Psoas muscle (tissue), 8 donors: ENCODE data around the gene LCP2. TPM values are rescaled to one million over a fixed set of nuclear protein-coding genes. Genes with fewer than 3 reads are reported as not detected.

ENCODE experiments used
- ATAC-seq, 4 donors: fragments of 200-7000 bp; cut with Tn5 transposase; one replicate each; pipeline ENCODE4 v1.9.1; 2020; ENCODE audit warnings: moderate library complexity in 3 of 4, mild to moderate bottlenecking in 2 of 4
- DNase-seq, 2 donors: peaks; one replicate each; pipeline ENCODE4 v3.0.0-alpha.2; 2020
- H3K27ac ChIP-seq: fragments of 200-600 bp; one replicate; pipeline ENCODE4 v1.8.0; 2022
- H3K27me3 ChIP-seq, 3 donors: fragments of 200-600 bp in 1 of 3; one replicate each; pipeline versions ENCODE4 v1.6.1 to v1.8.0; 2013 to 2022; ENCODE audit warnings: low read length in 2 of 3, mild to moderate bottlenecking in 2 of 3, moderate library complexity in 1 of 3; ENCODE audit not compliant: insufficient read depth in 3 of 3
- H3K36me3 ChIP-seq, 2 donors: fragments of 200-600 bp in 1 of 2; one replicate each; pipeline versions ENCODE4 v1.6.1 to v1.8.0; 2013 to 2022; ENCODE audit warnings: low read depth in 1 of 2, mild to moderate bottlenecking in 1 of 2, moderate library complexity in 1 of 2; ENCODE audit not compliant: insufficient read depth in 1 of 2
- H3K4me1 ChIP-seq: fragments of 200-600 bp; one replicate; pipeline ENCODE4 v1.8.0; 2022
- H3K4me3 ChIP-seq: fragments of 200-600 bp; one replicate; pipeline ENCODE4 v1.8.0; 2022; ENCODE audit warnings: mild to moderate bottlenecking
- H3K9me3 ChIP-seq: fragments of 200-600 bp; one replicate; pipeline ENCODE4 v1.8.0; 2022
- WGBS, 3 donors: extraction: QIAGEN DNeasy Blood & Tissue Kit; methylation state at CpG; one replicate each; pipeline versions ENCODE4 v1.1.6 to v1.1.7; 2013; 5-methylcytosine and 5-hydroxymethylcytosine counted together
- intact Hi-C, 2 donors: fragments of 100-400 bp; cut with DNase I; formaldehyde crosslinking; loops; one replicate each; pipeline versions ENCODE4 v1.11.0 to v1.14.2; 2022
- polyA plus RNA-seq, 3 donors: library from polyadenylated mRNA; stranded (reverse); fragments of 200-250 nt; gene quantifications; one replicate each; pipeline ENCODE4 v1.2.3, GENCODE V29; 2013
- total RNA-seq, 4 donors: library from RNA; stranded (reverse); fragmentation: NEBNext Ultra II Directional in 2 of 4; extraction: Animal tissue kit (Norgen Biotek cat#: 25700) in 2 of 4; gene quantifications; one replicate each; pipeline versions ENCODE4 v1.2.1 to v1.2.4, GENCODE V29; 2021 to 2023
- TF ChIP-seq, protein P1 (sequence below): fragments of 200-600 bp; IDR thresholded peaks from one replicate; pipeline ENCODE4 v1.8.0; 2022; ENCODE audit warnings: antibody characterized with exemption
- donor health status: healthy with polysubstance abuse.
- donor health status: DM: no; HTN: no; CAD: no; lungs with moderate emphysema.
- donor health status: Bipolar disorder and iron deficiency.
- donor health status: healthy.
- donor health status: DM: yes; HTN: yes; CAD: no.
- donor health status: DM: no; HTN: no; CAD: no.
- donor health status: DM: no; HTN: no; CAD: no.
- donor health status: DM: yes; HTN: yes; CAD: no.

Gene LCP2
- total and polyA plus RNA-seq, 7 donors, result 0.76 to 6.0 (median 4.2) TPM

DNA sequence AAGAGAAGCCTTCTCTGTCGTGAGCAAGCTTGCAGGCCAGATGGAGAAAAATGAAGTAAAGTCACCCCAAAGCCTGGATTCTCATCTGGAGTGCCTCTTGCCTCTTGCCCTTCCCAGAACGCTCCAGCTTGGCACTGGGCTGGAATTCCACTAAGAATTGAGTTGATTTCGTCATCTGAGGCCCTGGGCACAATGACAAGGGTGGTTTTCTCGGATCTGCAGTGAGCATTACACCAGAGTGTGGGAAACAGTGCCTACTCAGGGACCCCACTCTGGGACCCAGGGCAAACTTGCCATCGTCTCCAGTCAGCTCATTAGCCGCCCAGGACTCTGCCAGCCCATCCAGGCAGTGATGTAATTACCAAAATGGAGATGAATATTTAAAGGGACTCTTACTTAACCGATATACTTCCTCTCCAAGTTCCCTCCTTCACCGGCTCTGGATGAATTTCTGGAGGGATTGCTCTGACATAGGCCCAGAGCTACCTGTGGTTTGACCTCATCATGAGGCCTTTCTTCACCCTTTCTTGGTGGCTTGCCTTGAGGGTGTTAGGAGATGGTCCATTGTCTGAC is 44.7 kb upstream of the LCP2 start:
- no peak overlapping the region for H3K4me3 ChIP-seq
- H3K9me3 ChIP-seq, result no peaks in the 10 kb centered on the region
- WGBS, 3 donors, result 41 to 59% (median 45%) methylated on average over 8 of the region's 8 CpGs
- no peak overlapping the region for H3K27ac ChIP-seq
- TF ChIP-seq, protein P1, sequence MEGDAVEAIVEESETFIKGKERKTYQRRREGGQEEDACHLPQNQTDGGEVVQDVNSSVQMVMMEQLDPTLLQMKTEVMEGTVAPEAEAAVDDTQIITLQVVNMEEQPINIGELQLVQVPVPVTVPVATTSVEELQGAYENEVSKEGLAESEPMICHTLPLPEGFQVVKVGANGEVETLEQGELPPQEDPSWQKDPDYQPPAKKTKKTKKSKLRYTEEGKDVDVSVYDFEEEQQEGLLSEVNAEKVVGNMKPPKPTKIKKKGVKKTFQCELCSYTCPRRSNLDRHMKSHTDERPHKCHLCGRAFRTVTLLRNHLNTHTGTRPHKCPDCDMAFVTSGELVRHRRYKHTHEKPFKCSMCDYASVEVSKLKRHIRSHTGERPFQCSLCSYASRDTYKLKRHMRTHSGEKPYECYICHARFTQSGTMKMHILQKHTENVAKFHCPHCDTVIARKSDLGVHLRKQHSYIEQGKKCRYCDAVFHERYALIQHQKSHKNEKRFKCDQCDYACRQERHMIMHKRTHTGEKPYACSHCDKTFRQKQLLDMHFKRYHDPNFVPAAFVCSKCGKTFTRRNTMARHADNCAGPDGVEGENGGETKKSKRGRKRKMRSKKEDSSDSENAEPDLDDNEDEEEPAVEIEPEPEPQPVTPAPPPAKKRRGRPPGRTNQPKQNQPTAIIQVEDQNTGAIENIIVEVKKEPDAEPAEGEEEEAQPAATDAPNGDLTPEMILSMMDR, result no peak
- H3K27me3 ChIP-seq, result no peaks in the 10 kb centered on the region
- ATAC-seq (no peak), DNase-seq (no peak)
- no peaks in the 10 kb centered on the region for H3K36me3 ChIP-seq
- intact Hi-C loops, result no loop called here
- H3K4me1 ChIP-seq, result no peaks in the 10 kb centered on the region

DNA sequence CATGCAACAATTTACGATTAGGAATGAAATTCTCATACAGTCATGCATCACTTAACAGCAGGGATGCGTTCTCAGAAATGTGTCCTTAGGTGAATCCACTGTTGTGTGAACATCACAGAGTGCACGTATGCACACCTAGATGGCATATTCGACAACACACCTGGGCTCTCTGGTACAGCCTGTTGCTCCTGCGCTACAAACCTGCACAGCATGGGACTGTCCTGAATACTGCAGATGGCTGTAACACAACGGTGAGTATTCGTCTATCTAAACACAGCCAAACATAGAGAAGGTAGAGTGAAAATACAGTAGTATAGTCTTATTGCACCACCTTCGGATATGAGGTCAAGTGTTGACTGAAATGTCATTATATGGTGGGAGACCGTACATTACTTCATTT is 44.0 kb upstream of the LCP2 start:
- ATAC-seq, result no peak
- TF ChIP-seq, protein P1, result no peak
- intact Hi-C loops, result no loop called here
- Histone ChIP-seq H3K27me3 (no peaks in the 10 kb centered on the region), H3K36me3 (no peaks in the 10 kb centered on the region), H3K9me3 (no peaks in the 10 kb centered on the region), H3K27ac (no peak overlapping the region), H3K4me1 (no peaks in the 10 kb centered on the region), H3K4me3 (no peak overlapping the region)
- no peak for DNase-seq
- WGBS, 3 donors, result 94 to 97% (median 95%) methylated on average over 9 of the region's 9 CpGs

DNA sequence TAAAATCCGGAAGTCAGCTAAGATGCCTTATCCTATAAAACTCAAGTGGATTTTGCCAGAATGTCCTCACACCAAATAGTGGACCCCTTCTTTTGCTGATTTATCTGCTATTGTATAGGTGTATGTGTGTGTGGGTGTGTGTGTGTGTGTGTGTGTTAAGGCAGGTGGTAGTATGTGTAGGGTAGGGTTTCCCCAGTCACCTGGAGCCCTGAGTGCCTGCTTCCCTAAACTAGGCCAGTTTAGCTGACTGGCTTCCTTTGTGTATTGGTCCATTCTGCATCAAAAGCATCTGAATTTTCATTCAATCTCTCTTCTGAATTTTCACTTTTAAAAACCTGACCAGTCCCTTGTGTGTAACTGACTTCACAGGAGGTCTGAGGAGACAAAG is 42.2 kb upstream of the LCP2 start:
- Histone ChIP-seq H3K27me3 (no peaks in the 10 kb centered on the region), H3K36me3 (no peaks in the 10 kb centered on the region), H3K9me3 (no peaks in the 10 kb centered on the region), H3K4me3 (no peak overlapping the region), H3K4me1 (no peaks in the 10 kb centered on the region), H3K27ac (no peak overlapping the region)
- ATAC-seq (no peak), DNase-seq (no peak)
- TF ChIP-seq, protein P1, result no peak
- intact Hi-C loops, result loop anchor here in 1 of 2 donors (5.0 kb wide), 1 partner anchor 72 kb away; no protein-coding TSS in a partner anchor
- 93 to 100% (median 100%) methylated on average over 1 of the region's 1 CpG for WGBS, 3 donors

DNA sequence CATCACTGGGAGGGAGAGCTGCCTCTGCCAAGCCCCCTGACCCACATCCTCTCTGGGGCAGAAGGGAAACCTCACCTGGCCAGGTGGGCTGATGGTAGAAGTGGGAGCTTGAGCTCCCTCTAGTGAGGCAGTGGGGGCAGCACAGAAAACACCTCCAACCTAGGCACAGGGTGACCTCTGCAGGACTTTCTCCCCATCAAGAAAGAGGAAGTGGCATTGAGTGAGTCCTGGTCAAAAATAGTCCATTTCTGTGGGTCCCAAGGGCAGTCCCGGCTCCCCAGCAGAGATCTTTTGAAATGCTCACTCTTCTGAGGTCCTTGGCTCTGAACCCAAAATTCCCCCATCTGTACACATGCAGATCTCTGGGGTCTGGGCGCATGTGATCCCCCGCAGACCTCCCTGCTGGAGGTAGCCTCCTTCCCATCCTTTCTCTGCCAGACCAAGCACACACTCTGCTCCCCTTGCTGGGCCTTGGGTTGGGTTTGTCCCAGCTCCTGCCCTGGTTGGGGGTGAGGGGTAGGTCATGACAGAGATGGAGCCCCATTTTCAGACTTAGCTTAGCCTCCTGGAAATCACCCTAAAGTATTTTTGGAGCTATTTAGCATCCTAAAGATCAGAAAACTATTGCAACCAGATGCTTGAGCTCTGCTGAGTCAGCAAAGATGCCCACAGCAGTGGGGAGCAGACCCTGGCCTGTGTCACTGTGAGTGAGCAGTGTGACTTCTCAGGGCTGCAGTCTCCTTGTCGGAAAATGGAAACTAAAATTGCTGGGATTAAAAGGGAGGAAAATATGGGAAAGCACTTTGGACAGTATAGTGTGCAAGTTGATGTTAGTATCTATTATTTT is 41.6 kb upstream of the LCP2 start:
- DNase-seq (no peak), ATAC-seq (no peak)
- intact Hi-C loops, result loop anchor here in 1 of 2 donors (5.0 kb wide), 1 partner anchor 72 kb away; no protein-coding TSS in a partner anchor

More for the DNA sequence above, 41.6 kb upstream of the LCP2 start:
- Histone ChIP-seq H3K9me3 (no peaks in the 10 kb centered on the region), H3K27me3 (no peaks in the 10 kb centered on the region), H3K4me3 (no peak overlapping the region), H3K36me3 (no peaks in the 10 kb centered on the region), H3K4me1 (no peaks in the 10 kb centered on the region), H3K27ac (no peak overlapping the region)
- TF ChIP-seq, protein P1, result peak; percentile 24
- 87 to 94% (median 93%) methylated on average over 4 of the region's 4 CpGs for WGBS, 3 donors
